ENCODE data around the gene PEX13.
A peak's percentile ranks its signal among the peaks of the same experiment; 100 is the strongest.

Gene PEX13

DNA sequence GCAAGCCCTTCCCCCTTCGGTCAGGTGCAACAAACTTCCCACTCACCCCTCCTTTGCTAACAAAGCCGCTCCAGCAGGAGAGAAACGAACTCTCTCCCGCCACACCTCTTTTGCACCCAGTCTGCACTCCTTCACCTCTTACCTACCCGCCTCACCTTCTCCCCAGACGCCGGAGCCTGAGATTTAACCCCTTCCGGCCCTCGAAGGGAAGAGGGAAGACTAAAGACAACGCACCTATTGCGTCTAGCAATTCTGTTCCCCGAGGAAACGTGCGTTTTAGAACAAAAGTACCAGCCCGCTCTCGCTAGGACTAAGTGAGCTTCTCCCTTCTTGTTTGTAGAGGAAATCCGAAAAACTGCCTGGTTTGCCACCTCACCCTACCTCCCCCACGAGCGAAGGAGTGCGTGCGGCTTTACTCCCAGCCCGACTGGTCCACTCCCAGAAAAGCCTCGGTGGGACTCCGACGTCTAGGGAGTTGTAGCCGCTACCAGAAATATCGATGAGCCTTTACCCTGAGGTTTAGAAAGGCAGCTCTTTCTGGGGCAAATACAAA is 441 bp upstream of the PEX13 start:
- TF ChIP-seq EZH2phosphoT487 (IDR thresholded peaks at IDR 0.05; ENCODE audit: borderline replicate concordance) (no peak), CTCF (conservative IDR thresholded peaks at IDR 0.05; ENCODE audit: low read length) (no peak)
- Histone ChIP-seq H3K4me2 (ENCODE audit: low read depth, low read length, poor library complexity, severe bottlenecking) (peak overlapping the region; percentile 99), H3K36me3 (ENCODE audit: insufficient read depth, low read length) (no peaks in the 10 kb centered on the region), H3K27me3 (ENCODE audit: insufficient read depth, low read length, poor library complexity, severe bottlenecking) (no peaks in the 10 kb centered on the region), H3K79me2 (ENCODE audit: insufficient read depth, low read length) (peaks cover 56% of the 10 kb centered on the region), H3K4me1 (ENCODE audit: insufficient read depth, low read length, poor library complexity, severe bottlenecking) (peaks cover 25% of the 10 kb centered on the region), H3F3A (ENCODE audit: low read depth) (no peaks in the 10 kb centered on the region), H4K20me1 (ENCODE audit: insufficient read depth, low read length, poor library complexity, severe bottlenecking) (peaks cover 26% of the 10 kb centered on the region), H3K4me3 (ENCODE audit: low read length, poor library complexity, severe bottlenecking) (peak overlapping the region; percentile 96), H3K9me2 (replicated peaks; ENCODE audit: low read depth, low read length) (no peaks in the 10 kb centered on the region), H3K9ac (ENCODE audit: low read depth, low read length, poor library complexity, severe bottlenecking) (peak overlapping the region; percentile 82), H3K9me3 (ENCODE audit: insufficient read depth, low read depth, low read length) (no peaks in the 10 kb centered on the region), H2AFZ (ENCODE audit: low read length) (peak overlapping the region; percentile 98)

- no peak for TF ChIP-seq EZH2phosphoT487 (IDR thresholded peaks at IDR 0.05; ENCODE audit: borderline replicate concordance)
- TF ChIP-seq CTCF (conservative IDR thresholded peaks at IDR 0.05; ENCODE audit: low read length): no peak
- peaks cover 3% of the 10 kb centered on the region; the same call in 1 of the 2 replicates for H3K36me3 ChIP-seq (ENCODE audit: insufficient read depth, low read length)
- peak overlapping the region; percentile 98; the same call in 1 of the 2 replicates for H2AFZ ChIP-seq (ENCODE audit: low read length)
- no peaks in the 10 kb centered on the region for H3F3A ChIP-seq (ENCODE audit: low read depth)
- H3K9me2 ChIP-seq (replicated peaks; ENCODE audit: low read depth, low read length): no peaks in the 10 kb centered on the region
- H3K9ac ChIP-seq (ENCODE audit: low read depth, low read length, poor library complexity, severe bottlenecking): peak overlapping the region; percentile 82
- peaks cover 25% of the 10 kb centered on the region for H3K4me1 ChIP-seq (ENCODE audit: insufficient read depth, low read length, poor library complexity, severe bottlenecking)
- no peaks in the 10 kb centered on the region for H3K9me3 ChIP-seq (ENCODE audit: insufficient read depth, low read depth, low read length)
- H4K20me1 ChIP-seq (ENCODE audit: insufficient read depth, low read length, poor library complexity, severe bottlenecking): peaks cover 34% of the 10 kb centered on the region
- peaks cover 69% of the 10 kb centered on the region for H3K79me2 ChIP-seq (ENCODE audit: insufficient read depth, low read length)
- peak overlapping the region; percentile 99 for H3K4me2 ChIP-seq (ENCODE audit: low read depth, low read length, poor library complexity, severe bottlenecking)
- peak overlapping the region; percentile 96 for H3K4me3 ChIP-seq (ENCODE audit: low read length, poor library complexity, severe bottlenecking)
- no peaks in the 10 kb centered on the region for H3K27me3 ChIP-seq (ENCODE audit: insufficient read depth, low read length, poor library complexity, severe bottlenecking)
Measured at GRCh38 chr2:61018318-61018755, 817 bp downstream of the PEX13 start.

GRCh38 chr2:61018798-61019197 is 1.3 kb downstream of the PEX13 start:
- peaks cover 37% of the 10 kb centered on the region for H4K20me1 ChIP-seq (ENCODE audit: insufficient read depth, low read length, poor library complexity, severe bottlenecking)
- H3F3A ChIP-seq (ENCODE audit: low read depth): no peaks in the 10 kb centered on the region
- no peaks in the 10 kb centered on the region for H3K27me3 ChIP-seq (ENCODE audit: insufficient read depth, low read length, poor library complexity, severe bottlenecking)
- H3K79me2 ChIP-seq (ENCODE audit: insufficient read depth, low read length): peaks cover 74% of the 10 kb centered on the region
- TF ChIP-seq CTCF (conservative IDR thresholded peaks at IDR 0.05; ENCODE audit: low read length) (no peak), EZH2phosphoT487 (IDR thresholded peaks at IDR 0.05; ENCODE audit: borderline replicate concordance) (no peak)
- peaks cover 3% of the 10 kb centered on the region; the same call in 1 of the 2 replicates for H3K36me3 ChIP-seq (ENCODE audit: insufficient read depth, low read length)
- no peaks in the 10 kb centered on the region for H3K9me3 ChIP-seq (ENCODE audit: insufficient read depth, low read depth, low read length)
- H3K4me3 ChIP-seq (ENCODE audit: low read length, poor library complexity, severe bottlenecking): peak overlapping the region; percentile 96
- peak overlapping the region; percentile 82 for H3K9ac ChIP-seq (ENCODE audit: low read depth, low read length, poor library complexity, severe bottlenecking)
- peak overlapping the region; percentile 99 for H3K4me2 ChIP-seq (ENCODE audit: low read depth, low read length, poor library complexity, severe bottlenecking)
- no peak overlapping the region; the same call in 1 of the 2 replicates for H2AFZ ChIP-seq (ENCODE audit: low read length)
- peaks cover 25% of the 10 kb centered on the region for H3K4me1 ChIP-seq (ENCODE audit: insufficient read depth, low read length, poor library complexity, severe bottlenecking)
- no peaks in the 10 kb centered on the region for H3K9me2 ChIP-seq (replicated peaks; ENCODE audit: low read depth, low read length)
